GM12864 (cell line): ENCODE measurements around the gene RNF146.
"Not testable (repeated sequence)": the region's sequence is repeated elsewhere in the genome, so short reads cannot be mapped to it uniquely, and the experiment has no call there.

Experiments
- DNase-seq: peaks from one replicate; pipeline ENCODE4 v3.0.0-alpha.2; 2011; ENCODE audit warnings: low read depth
- H3K4me3 ChIP-seq: 2 replicates; pipeline ENCODE4 v1.5.1; 2011; ENCODE audit warnings: mild to moderate bottlenecking, low read depth, low read length, control low read depth
- TF ChIP-seq, protein P1 (sequence below): IDR thresholded peaks from 2 replicates; pipeline ENCODE4 v1.5.1; 2011; ENCODE audit warnings: low read depth, mild to moderate bottlenecking, moderate library complexity, low read length, control low read depth, inconsistent platforms; ENCODE audit errors: missing control alignments

RNF146 gene

GRCh38 chr6:127305741-127306140, 39.1 kb downstream of the RNF146 start:
- no peak overlapping the region for H3K4me3 ChIP-seq
- DNase-seq = no peak
- TF ChIP-seq, protein P1, sequence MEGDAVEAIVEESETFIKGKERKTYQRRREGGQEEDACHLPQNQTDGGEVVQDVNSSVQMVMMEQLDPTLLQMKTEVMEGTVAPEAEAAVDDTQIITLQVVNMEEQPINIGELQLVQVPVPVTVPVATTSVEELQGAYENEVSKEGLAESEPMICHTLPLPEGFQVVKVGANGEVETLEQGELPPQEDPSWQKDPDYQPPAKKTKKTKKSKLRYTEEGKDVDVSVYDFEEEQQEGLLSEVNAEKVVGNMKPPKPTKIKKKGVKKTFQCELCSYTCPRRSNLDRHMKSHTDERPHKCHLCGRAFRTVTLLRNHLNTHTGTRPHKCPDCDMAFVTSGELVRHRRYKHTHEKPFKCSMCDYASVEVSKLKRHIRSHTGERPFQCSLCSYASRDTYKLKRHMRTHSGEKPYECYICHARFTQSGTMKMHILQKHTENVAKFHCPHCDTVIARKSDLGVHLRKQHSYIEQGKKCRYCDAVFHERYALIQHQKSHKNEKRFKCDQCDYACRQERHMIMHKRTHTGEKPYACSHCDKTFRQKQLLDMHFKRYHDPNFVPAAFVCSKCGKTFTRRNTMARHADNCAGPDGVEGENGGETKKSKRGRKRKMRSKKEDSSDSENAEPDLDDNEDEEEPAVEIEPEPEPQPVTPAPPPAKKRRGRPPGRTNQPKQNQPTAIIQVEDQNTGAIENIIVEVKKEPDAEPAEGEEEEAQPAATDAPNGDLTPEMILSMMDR = no peak

DNA sequence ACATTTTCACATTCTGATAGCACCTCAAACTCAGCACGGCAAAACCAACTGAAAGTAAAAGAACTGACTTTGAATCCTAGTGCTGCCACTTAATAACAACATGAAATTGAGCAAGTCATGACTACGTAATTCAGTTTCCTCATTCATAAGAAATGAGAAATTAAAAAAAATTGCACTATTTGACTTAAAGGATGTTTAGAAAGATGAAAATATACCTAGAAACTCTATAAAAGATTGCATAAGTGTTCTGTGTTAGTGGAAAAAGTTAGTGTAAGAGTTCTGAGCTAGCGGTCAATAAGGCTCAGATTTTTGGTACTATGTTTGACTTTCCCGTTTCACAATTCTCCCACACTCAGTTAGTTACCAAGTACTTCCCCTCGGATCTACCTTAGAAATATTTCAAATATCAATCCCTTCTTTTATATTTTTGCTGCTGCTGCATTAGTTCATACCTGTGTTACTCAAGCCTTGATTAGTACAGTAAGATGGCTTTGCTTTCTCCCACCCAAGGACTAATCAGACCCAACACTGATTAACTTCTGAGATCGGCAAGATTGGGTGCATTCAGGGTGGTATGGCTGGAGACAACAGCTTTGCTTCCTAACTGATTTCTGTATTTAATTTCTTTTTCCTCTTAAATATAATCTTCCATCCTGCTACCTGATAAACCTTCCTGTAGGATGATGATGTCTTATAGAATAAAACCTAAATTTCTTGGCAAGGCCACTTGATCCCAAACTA, 50.9 kb downstream of the RNF146 start:
- no peak overlapping the region for H3K4me3 ChIP-seq
- DNase-seq = no peak
- TF ChIP-seq, protein P1 = no peak

- no peak overlapping the region for H3K4me3 ChIP-seq
- DNase-seq = no peak
- TF ChIP-seq, protein P1 = no peak
Measured at GRCh38 chr6:127319686-127320085, 53.0 kb downstream of the RNF146 start.

- H3K4me3 ChIP-seq = no peak overlapping the region
- no peak for DNase-seq
- TF ChIP-seq, protein P1 = no peak
Measured at GRCh38 chr6:127328043-127328609, 61.5 kb downstream of the RNF146 start.

GRCh38 chr6:127331256-127331655, 64.6 kb downstream of the RNF146 start:
- not testable (repeated sequence) for H3K4me3 ChIP-seq, DNase-seq

DNA sequence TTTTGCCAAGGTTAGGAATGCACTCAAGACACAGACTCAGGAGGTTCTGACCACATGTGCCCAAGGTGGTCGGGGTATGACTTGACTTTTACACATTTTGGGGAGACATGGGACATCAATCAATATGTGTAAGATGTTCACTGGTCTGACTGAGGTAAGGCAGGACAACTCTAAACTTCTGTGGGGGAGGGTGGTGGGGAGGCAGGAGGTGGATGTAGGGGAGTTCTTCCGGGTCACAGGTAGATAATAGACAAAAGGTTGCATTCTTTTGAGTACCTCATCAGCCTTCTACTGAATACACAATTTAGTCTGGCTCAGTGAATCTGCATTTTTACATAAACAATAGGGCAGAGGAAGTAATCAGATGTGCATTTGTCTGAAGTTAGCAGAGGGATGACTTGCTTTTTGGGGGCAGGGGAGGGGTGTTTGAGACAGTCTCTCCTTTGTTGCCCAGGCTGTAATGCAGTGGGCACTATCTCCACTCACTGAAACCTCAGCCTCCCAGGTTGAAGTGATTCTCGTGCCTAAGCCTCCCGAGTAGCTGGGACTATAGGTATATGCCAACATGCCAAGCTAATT, 65.8 kb downstream of the RNF146 start:
- TF ChIP-seq, protein P1 = no peak
- no peak overlapping the region for H3K4me3 ChIP-seq
- DNase-seq = no peak
